Activated CD4-positive, alpha-beta T cell treated with anti-CD3 and anti-CD28 coated beads, Interleukin-2, amount 10 ng/mL, durations not matched to agents 7 days and 5 days (primary cell): Measurements from ENCODE around the gene PTPRG. TPM values are rescaled to one million over a fixed set of nuclear protein-coding genes. Genes with fewer than 3 reads are reported as not detected.

Experiments
- CTCF ChIA-PET: fragments of 350-600 bp; sonication (Branson Sonifier 250); formaldehyde crosslinking; loops from one replicate; lab custom pipeline; 2021; ENCODE audit warnings: antibody characterized with exemption; lab: Charles Lee
- POLR2A ChIA-PET: fragments of 350-600 bp; sonication (Branson Sonifier 250); formaldehyde crosslinking; loops from one replicate; lab custom pipeline; 2021; ENCODE audit warnings: antibody characterized with exemption; lab: Charles Lee
- DNase-seq: peaks from one replicate; pipeline ENCODE4 v3.0.0-alpha.2; 2020
- H3K27ac Mint-ChIP-seq: one replicate; pipeline ENCODE4 v1.8.0; 2021; ENCODE audit warnings: mild to moderate bottlenecking, moderate library complexity, mixed read lengths
- H3K27me3 Mint-ChIP-seq: one replicate; pipeline ENCODE4 v1.8.0; 2021; ENCODE audit warnings: mixed read lengths
- H3K36me3 Mint-ChIP-seq: one replicate; pipeline ENCODE4 v1.8.0; 2021; ENCODE audit warnings: low read depth, mixed read lengths
- H3K4me1 Mint-ChIP-seq: one replicate; pipeline ENCODE4 v1.8.0; 2021; ENCODE audit warnings: mixed read lengths
- H3K4me3 Mint-ChIP-seq: one replicate; pipeline ENCODE4 v1.8.0; 2021; ENCODE audit warnings: mild to moderate bottlenecking, moderate library complexity, mixed read lengths
- H3K9me3 Mint-ChIP-seq: one replicate; pipeline ENCODE4 v1.8.0; 2021; ENCODE audit warnings: mixed read lengths
- total RNA-seq, 2 experiments: library from RNA; stranded (reverse); gene quantifications; one replicate each; pipeline ENCODE4 v1.2.3, GENCODE V29; 2021

PTPRG gene
- total RNA-seq, 2 experiments from 2014 or later: not detected

GRCh38 chr3:62289922-62290321, 728.6 kb downstream of the PTPRG start:
- Mint-ChIP-seq H3K4me1 (no peaks in the 10 kb centered on the region), H3K27ac (no peak overlapping the region), H3K36me3 (no peaks in the 10 kb centered on the region), H3K27me3 (peaks cover 2% of the 10 kb centered on the region), H3K4me3 (no peak overlapping the region), H3K9me3 (no peaks in the 10 kb centered on the region)
- DNase-seq: no peak
- ChIA-PET POLR2A (no interaction called here), CTCF (no interaction called here)

- CTCF ChIA-PET: no interaction called here
- Mint-ChIP-seq H3K36me3 (no peaks in the 10 kb centered on the region), H3K9me3 (no peaks in the 10 kb centered on the region), H3K4me3 (no peak overlapping the region), H3K27me3 (peaks cover 2% of the 10 kb centered on the region), H3K4me1 (no peaks in the 10 kb centered on the region), H3K27ac (no peak overlapping the region)
- POLR2A ChIA-PET: no interaction called here
- no peak for DNase-seq
These were observed 731.8 kb downstream of the PTPRG start for GRCh38 chr3:62293051-62293780.

- no peak overlapping the region for H3K4me3 Mint-ChIP-seq
- no peak overlapping the region for H3K27ac Mint-ChIP-seq
- no peak for DNase-seq
- H3K4me1 Mint-ChIP-seq: no peaks in the 10 kb centered on the region
- ChIA-PET POLR2A (no interaction called here), CTCF (interaction anchor here (1.4 kb wide), 1 partner anchor 33 kb away, joined by 3 read pairs; no protein-coding TSS in a partner anchor)
- peaks cover 2% of the 10 kb centered on the region for H3K27me3 Mint-ChIP-seq
- no peaks in the 10 kb centered on the region for H3K9me3 Mint-ChIP-seq
- no peaks in the 10 kb centered on the region for H3K36me3 Mint-ChIP-seq
These were observed 734.2 kb downstream of the PTPRG start for GRCh38 chr3:62295571-62295970.

GRCh38 chr3:62300617-62301016, 739.2 kb downstream of the PTPRG start:
- DNase-seq: no peak
- POLR2A ChIA-PET: no interaction called here
- Mint-ChIP-seq H3K27me3 (peaks cover 2% of the 10 kb centered on the region), H3K27ac (no peak overlapping the region), H3K4me1 (no peaks in the 10 kb centered on the region), H3K4me3 (no peak overlapping the region), H3K36me3 (peaks cover 2% of the 10 kb centered on the region), H3K9me3 (peaks cover 8% of the 10 kb centered on the region)
- CTCF ChIA-PET: no interaction called here

- no peaks in the 10 kb centered on the region for H3K9me3 Mint-ChIP-seq
- peaks cover 3% of the 10 kb centered on the region for H3K27me3 Mint-ChIP-seq
- H3K36me3 Mint-ChIP-seq: no peaks in the 10 kb centered on the region
- no peak overlapping the region for H3K27ac Mint-ChIP-seq
- DNase-seq: no peak
- ChIA-PET CTCF (no interaction called here), POLR2A (no interaction called here)
- no peak overlapping the region for H3K4me3 Mint-ChIP-seq
- H3K4me1 Mint-ChIP-seq: no peaks in the 10 kb centered on the region
These were observed 750.8 kb downstream of the PTPRG start for GRCh38 chr3:62312201-62312600.

GRCh38 chr3:62316525-62316924, 755.2 kb downstream of the PTPRG start:
- CTCF ChIA-PET: no interaction called here
- H3K27me3 Mint-ChIP-seq: peaks cover 17% of the 10 kb centered on the region
- H3K27ac Mint-ChIP-seq: no peak overlapping the region
- POLR2A ChIA-PET: no interaction called here
- peaks cover 17% of the 10 kb centered on the region for H3K36me3 Mint-ChIP-seq
- no peak for DNase-seq
- H3K4me1 Mint-ChIP-seq: peaks cover 16% of the 10 kb centered on the region
- H3K4me3 Mint-ChIP-seq: no peak overlapping the region
- peaks cover 8% of the 10 kb centered on the region for H3K9me3 Mint-ChIP-seq

- CTCF ChIA-PET: interaction anchor here (0.7 kb wide), 1 partner anchor 106 kb away, joined by 3 read pairs; no protein-coding TSS in a partner anchor
- POLR2A ChIA-PET: no interaction called here
- Mint-ChIP-seq H3K4me1 (peaks cover 16% of the 10 kb centered on the region), H3K4me3 (peak overlapping the region; percentile 92), H3K27me3 (peaks cover 17% of the 10 kb centered on the region), H3K9me3 (peaks cover 8% of the 10 kb centered on the region), H3K36me3 (peaks cover 19% of the 10 kb centered on the region), H3K27ac (peak overlapping the region; percentile 97)
- no peak for DNase-seq
These were observed 757.0 kb downstream of the PTPRG start for GRCh38 chr3:62318365-62318751.

- DNase-seq: peak; percentile 73
- H3K4me1 Mint-ChIP-seq: peaks cover 16% of the 10 kb centered on the region
- H3K4me3 Mint-ChIP-seq: peak overlapping the region; percentile 92
- H3K27ac Mint-ChIP-seq: peak overlapping the region; percentile 97
- H3K9me3 Mint-ChIP-seq: peaks cover 8% of the 10 kb centered on the region
- CTCF ChIA-PET: interaction anchor here (0.7 kb wide), 1 partner anchor 106 kb away, joined by 3 read pairs; no protein-coding TSS in a partner anchor
- H3K36me3 Mint-ChIP-seq: peaks cover 19% of the 10 kb centered on the region
- peaks cover 17% of the 10 kb centered on the region for H3K27me3 Mint-ChIP-seq
- POLR2A ChIA-PET: interaction anchor here (0.6 kb wide), 1 partner anchor 200 kb away, joined by 5 read pairs; no protein-coding TSS in a partner anchor
These were observed 757.6 kb downstream of the PTPRG start for GRCh38 chr3:62318752-62319569.

GRCh38 chr3:62319570-62320243, 758.3 kb downstream of the PTPRG start:
- no peak for DNase-seq
- peaks cover 16% of the 10 kb centered on the region for H3K4me1 Mint-ChIP-seq
- ChIA-PET POLR2A (interaction anchor here (0.6 kb wide), 1 partner anchor 200 kb away, joined by 5 read pairs; no protein-coding TSS in a partner anchor), CTCF (no interaction called here)
- peaks cover 8% of the 10 kb centered on the region for H3K9me3 Mint-ChIP-seq
- H3K36me3 Mint-ChIP-seq: peaks cover 19% of the 10 kb centered on the region
- peak overlapping the region; percentile 97 for H3K27ac Mint-ChIP-seq
- peak overlapping the region; percentile 92 for H3K4me3 Mint-ChIP-seq
- H3K27me3 Mint-ChIP-seq: peaks cover 17% of the 10 kb centered on the region

- Mint-ChIP-seq H3K9me3 (peaks cover 8% of the 10 kb centered on the region), H3K27me3 (peaks cover 10% of the 10 kb centered on the region), H3K27ac (no peak overlapping the region), H3K4me3 (no peak overlapping the region), H3K36me3 (peaks cover 19% of the 10 kb centered on the region), H3K4me1 (peaks cover 16% of the 10 kb centered on the region)
- no peak for DNase-seq
- POLR2A ChIA-PET: no interaction called here
- CTCF ChIA-PET: no interaction called here
These were observed 761.9 kb downstream of the PTPRG start for GRCh38 chr3:62323241-62323640.

GRCh38 chr3:62325896-62326295, 764.5 kb downstream of the PTPRG start:
- no peaks in the 10 kb centered on the region for H3K4me1 Mint-ChIP-seq
- ChIA-PET CTCF (no interaction called here), POLR2A (no interaction called here)
- no peaks in the 10 kb centered on the region for H3K27me3 Mint-ChIP-seq
- no peak overlapping the region for H3K27ac Mint-ChIP-seq
- no peaks in the 10 kb centered on the region for H3K9me3 Mint-ChIP-seq
- H3K4me3 Mint-ChIP-seq: no peak overlapping the region
- H3K36me3 Mint-ChIP-seq: peaks cover 6% of the 10 kb centered on the region
- DNase-seq: no peak

GRCh38 chr3:62329971-62330370, 768.6 kb downstream of the PTPRG start:
- ChIA-PET POLR2A (no interaction called here), CTCF (no interaction called here)
- H3K4me3 Mint-ChIP-seq: no peak overlapping the region
- no peaks in the 10 kb centered on the region for H3K4me1 Mint-ChIP-seq
- no peaks in the 10 kb centered on the region for H3K36me3 Mint-ChIP-seq
- no peak overlapping the region for H3K27ac Mint-ChIP-seq
- no peaks in the 10 kb centered on the region for H3K27me3 Mint-ChIP-seq
- no peaks in the 10 kb centered on the region for H3K9me3 Mint-ChIP-seq
- DNase-seq: no peak

- H3K9me3 Mint-ChIP-seq: no peaks in the 10 kb centered on the region
- ChIA-PET POLR2A (no interaction called here), CTCF (no interaction called here)
- H3K4me1 Mint-ChIP-seq: no peaks in the 10 kb centered on the region
- H3K27me3 Mint-ChIP-seq: no peaks in the 10 kb centered on the region
- no peak for DNase-seq
- H3K4me3 Mint-ChIP-seq: no peak overlapping the region
- no peaks in the 10 kb centered on the region for H3K36me3 Mint-ChIP-seq
- H3K27ac Mint-ChIP-seq: no peak overlapping the region
These were observed 770.6 kb downstream of the PTPRG start for GRCh38 chr3:62332017-62332416.
